GM12878 (cell line): ENCODE data around the gene FMNL3. TPM values are rescaled to one million over a fixed set of nuclear protein-coding genes. Genes with fewer than 3 reads are reported as not detected.

Experiments used
- ATAC-seq: fragments of 200-7000 bp; cut with Tn5 transposase; 3 replicates; pipeline ENCODE4 v1.9.1; 2020; ENCODE audit warnings: mild to moderate bottlenecking, moderate library complexity
- BruUV-seq: library from RNA; stranded (reverse); fragments of 400-500 nt; replicated peaks from 2 replicates; lab custom pipeline; 2021; lab: Mats Ljungman, UMichigan
- CTCF ChIA-PET: fragments of 300-600 bp; sonication (Branson Sonifier 250); formaldehyde crosslinking; extraction: SDS; loops from one replicate; lab custom pipeline; 2021; ENCODE audit warnings: inconsistent platforms; lab: Yijun Ruan, JAX
- POLR2A ChIA-PET: fragments of 350-600 bp; formaldehyde crosslinking; extraction: SDS; loops from one replicate; lab custom pipeline; 2021; ENCODE audit warnings: inconsistent platforms; lab: Charles Lee
- RAD21 ChIA-PET: fragments of 300-600 bp; sonication (Branson Sonifier 250); formaldehyde crosslinking; loops from one replicate; lab custom pipeline; 2023; ENCODE audit warnings: antibody characterized with exemption; ENCODE audit not compliant: unreplicated experiment; lab: Charles Lee
- SMC1A ChIA-PET: fragments of 300-600 bp; sonication (Branson Sonifier 250); formaldehyde crosslinking; loops from one replicate; lab custom pipeline; 2023; ENCODE audit not compliant: unreplicated experiment, uncharacterized antibody; lab: Charles Lee
- DNase-seq: peaks from one replicate; pipeline ENCODE4 v3.0.0-alpha.2; 2011; ENCODE audit warnings: low read depth, low spot score
- FAIRE-seq: peaks from 3 replicates; lab custom pipeline; 2011; peaks lifted over from hg19 to GRCh38; lab: Jason Lieb, UNC
- H2AFZ ChIP-seq: 2 replicates; pipeline ENCODE4 v1.6.0; 2011; ENCODE audit warnings: low read depth, low read length, control low read depth; ENCODE audit not compliant: control insufficient read depth
- H3K27ac ChIP-seq: 2 replicates; pipeline ENCODE4 v1.5.1; 2011; ENCODE audit warnings: control low read depth; ENCODE audit not compliant: control insufficient read depth, insufficient read depth
- H3K27me3 ChIP-seq, 2 experiments: replicated peaks in 1 of 2; 2 replicates each; pipeline versions ENCODE4 v1.6.0 to v1.6.1; 2011; ENCODE audit warnings: low read length in 1 of 2; ENCODE audit not compliant: control insufficient read depth in 2 of 2, insufficient read depth in 2 of 2
- H3K36me3 ChIP-seq, 2 experiments: 2 replicates each; pipeline ENCODE4 v1.5.1; 2011; ENCODE audit warnings: low read length in 1 of 2; ENCODE audit not compliant: control insufficient read depth in 2 of 2, insufficient read depth in 2 of 2
- H3K4me1 ChIP-seq: 2 replicates; pipeline ENCODE4 v1.6.1; 2011; ENCODE audit warnings: mild to moderate bottlenecking, low read length, moderate library complexity, mixed read lengths; ENCODE audit not compliant: control insufficient read depth, insufficient read depth
- H3K4me2 ChIP-seq: 2 replicates; pipeline ENCODE4 v1.6.0; 2011; ENCODE audit warnings: control low read depth; ENCODE audit not compliant: control insufficient read depth, insufficient read depth
- H3K4me3 ChIP-seq: fragments of 200-600 bp; sonication (generic); 2 replicates; pipeline ENCODE4 v1.5.1; 2016
- H3K79me2 ChIP-seq: 2 replicates; pipeline ENCODE4 v1.6.0; 2011; ENCODE audit warnings: low read length; ENCODE audit not compliant: control insufficient read depth, insufficient read depth
- H3K9ac ChIP-seq: 2 replicates; pipeline ENCODE4 v1.8.0; 2011; ENCODE audit warnings: low read length, control low read depth, mixed read lengths; ENCODE audit not compliant: control insufficient read depth, insufficient read depth
- H3K9me3 ChIP-seq: replicated peaks from 3 replicates; pipeline ENCODE4 v1.5.1; 2011; ENCODE audit warnings: mild to moderate bottlenecking, low read length; ENCODE audit not compliant: control insufficient read depth, insufficient read depth
- H4K20me1 ChIP-seq: 2 replicates; pipeline ENCODE4 v1.6.0; 2011; ENCODE audit not compliant: control insufficient read depth, insufficient read depth
- DPF2 ChIP-seq: fragments of 450-650 bp; IDR thresholded peaks from 2 replicates; pipeline ENCODE4 v1.6.1; 2017; ENCODE audit warnings: mild to moderate bottlenecking
- ETV6 ChIP-seq, 2 experiments: fragments of 450-650 bp in 1 of 2; IDR thresholded peaks in 1 of 2; conservative IDR thresholded peaks in 1 of 2; 2 replicates each; pipeline ENCODE4 v1.6.1; 2014; ENCODE audit warnings: antibody characterized with exemption in 1 of 2, borderline replicate concordance in 1 of 2, low read depth in 1 of 2, mild to moderate bottlenecking in 1 of 2, moderate library complexity in 1 of 2
- FOXM1 ChIP-seq: IDR thresholded peaks from 2 replicates; pipeline ENCODE4 v1.6.1; 2012; ENCODE audit warnings: low read depth, mild to moderate bottlenecking, inconsistent platforms, low read length, moderate library complexity
- IKZF1 ChIP-seq: fragments of 450-650 bp; conservative IDR thresholded peaks from 2 replicates; pipeline ENCODE4 v1.6.1; 2017; ENCODE audit warnings: antibody characterized with exemption, mild to moderate bottlenecking
- IKZF2 ChIP-seq, 2 experiments: fragments of 450-650 bp; IDR thresholded peaks; 2 replicates each; pipeline ENCODE4 v1.6.1; 2017; ENCODE audit warnings: mild to moderate bottlenecking in 2 of 2, moderate library complexity in 2 of 2
- MYC ChIP-seq: IDR thresholded peaks from 2 replicates; pipeline ENCODE4 v1.6.1; 2011; ENCODE audit warnings: mild to moderate bottlenecking, low read length, moderate library complexity, inconsistent platforms; ENCODE audit not compliant: insufficient read depth, insufficient replicate concordance, insufficient read length, severe bottlenecking
- NFIC ChIP-seq: IDR thresholded peaks from 2 replicates; pipeline ENCODE4 v1.6.1; 2012; ENCODE audit warnings: low read depth, mild to moderate bottlenecking, inconsistent platforms, low read length, moderate library complexity
- SPI1 ChIP-seq: IDR thresholded peaks from 2 replicates; pipeline ENCODE4 v1.6.1; 2011; ENCODE audit warnings: low read depth, mild to moderate bottlenecking, low read length, moderate library complexity, borderline replicate concordance; ENCODE audit not compliant: insufficient read depth
- WGBS: methylation state at CpG from one replicate; pipeline ENCODE4 v1.1.6; 2016; ENCODE audit warnings: low lambda C conversion rate; ENCODE audit not compliant: insufficient replicate concordance, insufficient coverage; ENCODE audit errors: missing lambda C conversion rate; 5-methylcytosine and 5-hydroxymethylcytosine counted together
- in situ Hi-C: fragments of 300-500 bp; cut with MboI; formaldehyde crosslinking; loops from 9 replicates; pipeline ENCODE4 v1.14.3; 2018; ENCODE audit warnings: mixed read lengths
- intact Hi-C: fragments of 100-400 bp; cut with micrococcal nuclease; formaldehyde crosslinking; loops from one replicate; pipeline ENCODE4 v1.14.2; 2022; ENCODE audit not compliant: unreplicated experiment
- polyA plus RNA-seq, 11 experiments: library from polyadenylated mRNA; depleted of rRNA in 4 of 11; unstranded in 6 of 11; stranded (reverse) in 5 of 11; fragments of >200 nt; fragmentation: Nextera tagmentation in 4 of 11; fragmentation: Illumina TruSeq in 1 of 11; extraction: Ambion mirVana in 4 of 11; extraction: Trizol in 1 of 11; gene quantifications; 1 replicate in 1 of 11; 2 replicates in 10 of 11; pipeline versions ENCODE4 v1.2.1 to v1.2.3, GENCODE V29; 2011 to 2016; ENCODE audit warnings: inconsistent platforms in 2 of 11, missing spikeins in 2 of 11, low read depth in 1 of 11
- total RNA-seq, 4 experiments: library from RNA; depleted of rRNA in 3 of 4; stranded (reverse); fragments of >200 nt in 3 of 4; fragmentation: Illumina TruSeq in 1 of 4; extraction: Trizol in 1 of 4; gene quantifications; 2 replicates each; pipeline versions ENCODE4 v1.2.1 to v1.2.3, GENCODE V29; 2013 to 2021
- TF ChIP-seq, protein P1 (sequence below): fragments of 450-650 bp; IDR thresholded peaks from 2 replicates; pipeline ENCODE4 v1.6.1; 2016; ENCODE audit warnings: mild to moderate bottlenecking
- TF ChIP-seq, protein P2 (sequence below): fragments of 150-350 bp; IDR thresholded peaks from 2 replicates; pipeline ENCODE4 v1.6.1; 2016; ENCODE audit warnings: low read depth, low read length
- TF ChIP-seq, protein P3 (sequence below): fragments of 450-650 bp; IDR thresholded peaks from 2 replicates; pipeline ENCODE4 v1.6.1; 2017; ENCODE audit warnings: low read depth, mild to moderate bottlenecking, moderate library complexity
- TF ChIP-seq, protein P4 (sequence below): IDR thresholded peaks from 2 replicates; pipeline ENCODE4 v1.6.1; 2011; ENCODE audit warnings: borderline replicate concordance, low read depth, mild to moderate bottlenecking, moderate library complexity, low read length; ENCODE audit not compliant: insufficient read depth, poor library complexity, severe bottlenecking

Gene FMNL3
- total and polyA plus RNA-seq, 10 of the 15 experiments (the other 5 are each of a cell fraction or from before 2014, with no cell fraction given): 3.0 to 64.9 (median 30.9) TPM

DNA sequence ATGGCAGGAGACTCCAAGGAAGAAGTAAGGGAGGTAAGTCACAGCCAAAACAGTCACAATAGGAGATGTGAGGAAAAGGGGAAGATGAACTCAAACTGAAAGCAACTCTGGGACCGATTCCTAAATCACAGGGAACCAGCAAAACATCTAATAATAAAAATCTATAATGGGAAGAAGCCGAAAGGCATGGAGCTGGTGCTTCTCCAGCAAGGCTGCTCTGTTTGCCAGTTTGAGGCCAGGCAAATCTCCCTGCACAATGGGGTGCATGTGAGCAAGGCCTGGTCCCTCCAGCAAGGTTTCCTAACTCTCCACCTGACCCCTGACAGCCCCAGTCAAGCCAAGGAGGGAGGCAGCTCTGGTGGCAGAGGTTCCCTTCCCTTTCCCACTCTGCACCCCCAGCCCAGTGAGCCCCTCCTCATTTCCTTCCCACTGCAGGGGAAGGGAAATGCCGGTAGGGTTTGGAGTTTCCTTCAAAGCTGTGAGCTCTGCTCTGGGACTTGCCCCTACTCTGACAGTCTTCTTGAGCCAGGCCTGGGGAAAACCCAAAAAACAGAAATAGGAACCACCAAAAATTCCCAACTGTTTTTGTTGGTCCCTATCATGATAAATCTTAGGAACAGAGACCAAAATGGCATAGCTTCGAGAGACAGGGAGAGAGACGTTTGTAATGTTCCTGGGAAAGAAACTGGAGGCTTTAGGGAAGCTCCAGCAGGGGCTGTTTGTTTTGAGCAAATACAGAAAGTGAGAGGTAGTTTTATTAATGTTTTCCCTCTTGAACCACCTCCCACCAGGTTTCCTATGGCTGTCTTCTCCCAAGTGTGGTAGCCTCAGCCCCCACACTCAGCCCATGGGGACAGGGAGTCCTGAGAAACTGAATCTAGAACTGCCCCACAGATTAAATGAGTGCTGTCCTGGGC, 34.6 kb downstream of the FMNL3 start:
- H3K36me3 ChIP-seq: peaks cover 8 to 10% of the 10 kb centered on the region in 2 experiments; a peak in 3 of 4 replicates
- H2AFZ ChIP-seq: no peak overlapping the region; the same call in 1 of the 2 replicates
- peak overlapping the region; percentile 53 for H3K9ac ChIP-seq
- H3K27ac ChIP-seq: peak overlapping the region; percentile 92
- ATAC-seq: peak; percentile 57
- SMC1A ChIA-PET: interaction anchor here (1.2 to 14.9 kb wide), 11 partner anchors 9 to 36 kb away, joined by 3 to 131 read pairs (median 6); partner anchors contain the start of gene FMNL3
- POLR2A ChIA-PET: interaction anchor here (0.7 to 10.7 kb wide), 8 partner anchors 10 to 302 kb away, joined by 3 to 166 read pairs (median 46); partner anchors contain the start of genes FMNL3 and PRPF40B
- peak overlapping the region; percentile 44 for H3K4me2 ChIP-seq
- H4K20me1 ChIP-seq: no peaks in the 10 kb centered on the region
- H3K4me1 ChIP-seq: peaks cover 61% of the 10 kb centered on the region
- no peak overlapping the region for H3K4me3 ChIP-seq
- in situ Hi-C loops (no loop called here), intact Hi-C loops (no loop called here)
- peaks cover 85% of the 10 kb centered on the region for H3K79me2 ChIP-seq
- no peak for DNase-seq
- RAD21 ChIA-PET: interaction anchor here (0.6 to 8.6 kb wide), 12 partner anchors 10 to 614 kb away, joined by 3 to 167 read pairs (median 5); partner anchors contain the start of genes FMNL3 and TMBIM6
- CTCF ChIA-PET: interaction anchor here (0.7 to 10.3 kb wide), 9 partner anchors 8 to 91 kb away, joined by 3 to 86 read pairs (median 23); partner anchors contain the start of gene FMNL3
- BruUV-seq: no TSS peak
- WGBS: 2% methylated on average over 5 of the region's 5 CpGs
- FAIRE-seq: no peak
- H3K9me3 ChIP-seq: no peaks in the 10 kb centered on the region
- H3K27me3 ChIP-seq: no peaks in the 10 kb centered on the region
- TF ChIP-seq, protein P1, sequence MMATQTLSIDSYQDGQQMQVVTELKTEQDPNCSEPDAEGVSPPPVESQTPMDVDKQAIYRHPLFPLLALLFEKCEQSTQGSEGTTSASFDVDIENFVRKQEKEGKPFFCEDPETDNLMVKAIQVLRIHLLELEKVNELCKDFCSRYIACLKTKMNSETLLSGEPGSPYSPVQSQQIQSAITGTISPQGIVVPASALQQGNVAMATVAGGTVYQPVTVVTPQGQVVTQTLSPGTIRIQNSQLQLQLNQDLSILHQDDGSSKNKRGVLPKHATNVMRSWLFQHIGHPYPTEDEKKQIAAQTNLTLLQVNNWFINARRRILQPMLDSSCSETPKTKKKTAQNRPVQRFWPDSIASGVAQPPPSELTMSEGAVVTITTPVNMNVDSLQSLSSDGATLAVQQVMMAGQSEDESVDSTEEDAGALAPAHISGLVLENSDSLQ: no peak
- TF ChIP-seq SPI1: no peak; the same call in 1 of the 2 replicates
- TF ChIP-seq, protein P2, sequence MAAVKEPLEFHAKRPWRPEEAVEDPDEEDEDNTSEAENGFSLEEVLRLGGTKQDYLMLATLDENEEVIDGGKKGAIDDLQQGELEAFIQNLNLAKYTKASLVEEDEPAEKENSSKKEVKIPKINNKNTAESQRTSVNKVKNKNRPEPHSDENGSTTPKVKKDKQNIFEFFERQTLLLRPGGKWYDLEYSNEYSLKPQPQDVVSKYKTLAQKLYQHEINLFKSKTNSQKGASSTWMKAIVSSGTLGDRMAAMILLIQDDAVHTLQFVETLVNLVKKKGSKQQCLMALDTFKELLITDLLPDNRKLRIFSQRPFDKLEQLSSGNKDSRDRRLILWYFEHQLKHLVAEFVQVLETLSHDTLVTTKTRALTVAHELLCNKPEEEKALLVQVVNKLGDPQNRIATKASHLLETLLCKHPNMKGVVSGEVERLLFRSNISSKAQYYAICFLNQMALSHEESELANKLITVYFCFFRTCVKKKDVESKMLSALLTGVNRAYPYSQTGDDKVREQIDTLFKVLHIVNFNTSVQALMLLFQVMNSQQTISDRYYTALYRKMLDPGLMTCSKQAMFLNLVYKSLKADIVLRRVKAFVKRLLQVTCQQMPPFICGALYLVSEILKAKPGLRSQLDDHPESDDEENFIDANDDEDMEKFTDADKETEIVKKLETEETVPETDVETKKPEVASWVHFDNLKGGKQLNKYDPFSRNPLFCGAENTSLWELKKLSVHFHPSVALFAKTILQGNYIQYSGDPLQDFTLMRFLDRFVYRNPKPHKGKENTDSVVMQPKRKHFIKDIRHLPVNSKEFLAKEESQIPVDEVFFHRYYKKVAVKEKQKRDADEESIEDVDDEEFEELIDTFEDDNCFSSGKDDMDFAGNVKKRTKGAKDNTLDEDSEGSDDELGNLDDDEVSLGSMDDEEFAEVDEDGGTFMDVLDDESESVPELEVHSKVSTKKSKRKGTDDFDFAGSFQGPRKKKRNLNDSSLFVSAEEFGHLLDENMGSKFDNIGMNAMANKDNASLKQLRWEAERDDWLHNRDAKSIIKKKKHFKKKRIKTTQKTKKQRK: no peak
- no peak for TF ChIP-seq MYC
- TF ChIP-seq NFIC: peak; percentile 67; the same call in 1 of the 2 replicates
- TF ChIP-seq DPF2: 0 out of 2 replicates have a peak, but pooled peaks have one; percentile 11
- peak; percentile 26; the same call in 1 of the 2 replicates for TF ChIP-seq FOXM1
- TF ChIP-seq ETV6 (conservative IDR thresholded peaks at IDR 0.05 in 1 of 2, IDR thresholded peaks at IDR 0.05 in 1 of 2; ENCODE audit: borderline replicate concordance in 1 of 2, low read depth in 1 of 2): 0 out of 4 replicates have a peak, but pooled peaks of 1 of the 2 experiments have one; percentile 33
- TF ChIP-seq, protein P3, sequence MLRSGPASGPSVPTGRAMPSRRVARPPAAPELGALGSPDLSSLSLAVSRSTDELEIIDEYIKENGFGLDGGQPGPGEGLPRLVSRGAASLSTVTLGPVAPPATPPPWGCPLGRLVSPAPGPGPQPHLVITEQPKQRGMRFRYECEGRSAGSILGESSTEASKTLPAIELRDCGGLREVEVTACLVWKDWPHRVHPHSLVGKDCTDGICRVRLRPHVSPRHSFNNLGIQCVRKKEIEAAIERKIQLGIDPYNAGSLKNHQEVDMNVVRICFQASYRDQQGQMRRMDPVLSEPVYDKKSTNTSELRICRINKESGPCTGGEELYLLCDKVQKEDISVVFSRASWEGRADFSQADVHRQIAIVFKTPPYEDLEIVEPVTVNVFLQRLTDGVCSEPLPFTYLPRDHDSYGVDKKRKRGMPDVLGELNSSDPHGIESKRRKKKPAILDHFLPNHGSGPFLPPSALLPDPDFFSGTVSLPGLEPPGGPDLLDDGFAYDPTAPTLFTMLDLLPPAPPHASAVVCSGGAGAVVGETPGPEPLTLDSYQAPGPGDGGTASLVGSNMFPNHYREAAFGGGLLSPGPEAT: peak; percentile 84
- peak; percentile 71 to 76 for TF ChIP-seq IKZF2 (IDR thresholded peaks at IDR 0.05)
- TF ChIP-seq IKZF1: peak; percentile 87
- TF ChIP-seq, protein P4, sequence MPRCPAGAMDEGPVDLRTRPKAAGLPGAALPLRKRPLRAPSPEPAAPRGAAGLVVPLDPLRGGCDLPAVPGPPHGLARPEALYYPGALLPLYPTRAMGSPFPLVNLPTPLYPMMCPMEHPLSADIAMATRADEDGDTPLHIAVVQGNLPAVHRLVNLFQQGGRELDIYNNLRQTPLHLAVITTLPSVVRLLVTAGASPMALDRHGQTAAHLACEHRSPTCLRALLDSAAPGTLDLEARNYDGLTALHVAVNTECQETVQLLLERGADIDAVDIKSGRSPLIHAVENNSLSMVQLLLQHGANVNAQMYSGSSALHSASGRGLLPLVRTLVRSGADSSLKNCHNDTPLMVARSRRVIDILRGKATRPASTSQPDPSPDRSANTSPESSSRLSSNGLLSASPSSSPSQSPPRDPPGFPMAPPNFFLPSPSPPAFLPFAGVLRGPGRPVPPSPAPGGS: no peak
